HG02759 (cell line): Measurements from ENCODE around the gene ESF1.

Source experiments
- ATAC-seq: cut with Tn5 transposase; IDR thresholded peaks from one replicate; pipeline ENCODE4 v1.9.1; 2021; ENCODE audit warnings: mild to moderate bottlenecking, moderate library complexity; ENCODE audit not compliant: unreplicated experiment

The ESF1 gene

GRCh38 chr20:13684566-13685222 is 100.0 kb downstream of the ESF1 start:
- ATAC-seq = peak; percentile 78

DNA sequence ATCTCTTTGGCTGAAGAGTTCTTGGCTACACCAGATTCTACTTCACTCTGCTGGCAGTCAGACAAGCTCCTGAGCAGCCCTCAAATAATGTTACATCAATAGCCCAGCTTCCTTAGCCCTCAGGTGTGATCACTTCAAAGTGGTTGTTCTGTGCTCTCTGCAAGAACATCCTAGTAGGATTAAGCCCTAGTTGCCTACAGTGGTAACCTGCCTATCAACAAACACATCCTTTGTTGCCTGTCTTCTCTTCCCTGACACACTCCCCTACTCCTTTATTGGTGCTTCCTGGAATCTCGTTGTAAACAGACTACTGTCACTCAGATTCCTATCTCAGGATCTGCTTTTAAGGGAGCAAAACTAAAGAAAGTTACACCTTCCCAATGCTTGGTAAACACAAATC is 100.9 kb downstream of the ESF1 start:
- ATAC-seq = no peak

DNA sequence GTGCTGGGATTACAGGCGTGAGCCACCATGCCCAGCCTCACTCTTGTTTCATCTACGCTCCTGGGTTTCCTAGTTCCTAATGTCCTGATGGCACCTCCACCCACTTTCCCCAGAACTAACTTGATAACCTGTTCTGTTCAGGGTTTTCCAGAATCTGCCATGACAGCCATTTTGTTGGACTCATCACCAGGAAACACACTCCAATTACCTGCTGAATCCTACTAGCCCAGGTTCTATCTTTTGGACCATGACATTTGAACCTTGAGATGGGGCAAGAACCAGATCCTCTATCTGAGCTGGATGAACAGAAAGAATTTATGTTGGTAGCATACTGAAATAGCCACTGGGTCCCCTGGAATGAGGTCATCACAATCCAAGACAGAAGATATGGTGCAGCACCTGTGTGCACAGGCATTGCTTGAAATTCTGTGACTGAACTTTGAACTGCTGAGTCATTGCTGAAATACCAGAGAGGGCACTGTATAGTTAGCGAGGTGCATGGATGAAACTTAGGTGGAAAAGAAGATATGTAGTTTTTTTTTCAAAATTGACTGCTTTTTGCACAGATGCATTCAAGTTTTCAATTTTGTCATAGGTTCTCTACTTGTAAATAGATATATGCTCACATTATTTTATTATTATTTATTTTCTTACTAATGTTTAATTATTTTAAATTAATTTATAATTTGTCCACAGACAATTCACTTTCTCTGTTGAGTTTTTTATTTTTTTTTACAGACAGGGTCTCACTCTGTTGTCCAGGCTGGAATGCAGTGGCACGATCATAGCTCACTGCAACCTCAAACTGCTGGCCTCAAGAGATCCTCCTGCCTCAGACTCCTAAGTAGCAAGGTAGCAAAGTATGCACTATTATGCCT is 103.2 kb downstream of the ESF1 start:
- ATAC-seq = peak; percentile 84

GRCh38 chr20:13678944-13679343 is 105.8 kb downstream of the ESF1 start:
- no peak for ATAC-seq

GRCh38 chr20:13677241-13677640 is 107.5 kb downstream of the ESF1 start:
- ATAC-seq = no peak

GRCh38 chr20:13676682-13677081 is 108.0 kb downstream of the ESF1 start:
- no peak for ATAC-seq

DNA sequence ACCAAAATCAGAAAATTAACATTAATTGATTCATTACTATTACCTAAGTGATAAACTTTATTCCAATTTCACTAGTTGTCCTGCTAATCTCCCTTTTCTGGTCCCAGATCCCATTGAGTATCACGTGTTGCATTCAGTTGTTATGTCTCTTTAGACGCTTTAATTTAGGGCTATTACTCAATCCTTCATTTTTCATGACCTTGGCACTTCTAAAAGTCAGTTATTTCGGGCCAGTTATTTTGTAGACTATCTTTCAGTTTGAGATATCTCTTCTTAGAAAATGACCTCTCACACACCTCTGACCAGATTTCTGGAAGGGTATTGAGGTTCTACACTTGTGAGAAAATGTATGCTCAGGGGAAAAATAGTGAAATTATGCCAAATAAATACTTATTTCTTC is 112.0 kb downstream of the ESF1 start:
- ATAC-seq = no peak

DNA sequence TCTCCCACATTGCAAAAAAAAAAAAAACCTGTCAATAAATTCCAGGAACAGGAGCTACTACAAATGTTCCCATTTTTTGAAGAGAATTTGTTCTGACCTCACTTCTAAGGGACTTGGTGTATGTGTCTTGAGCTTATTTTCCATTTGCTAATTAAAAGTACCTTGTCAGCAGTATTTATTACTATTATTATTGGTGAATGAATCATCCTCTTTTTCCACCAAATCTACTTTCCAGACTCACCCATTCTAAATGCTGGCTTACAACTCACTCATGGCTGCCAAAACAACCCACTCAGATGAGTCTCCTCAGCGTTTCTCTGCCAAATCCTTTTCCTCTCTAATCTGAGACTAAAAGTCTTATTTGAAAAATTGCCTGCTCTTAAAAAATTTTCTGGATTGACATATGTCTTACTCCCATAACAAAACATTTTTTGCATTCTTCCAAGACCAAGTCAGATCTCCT is 112.8 kb downstream of the ESF1 start:
- no peak for ATAC-seq

- no peak for ATAC-seq
Measured at GRCh38 chr20:13671512-13671911, 113.2 kb downstream of the ESF1 start.

DNA sequence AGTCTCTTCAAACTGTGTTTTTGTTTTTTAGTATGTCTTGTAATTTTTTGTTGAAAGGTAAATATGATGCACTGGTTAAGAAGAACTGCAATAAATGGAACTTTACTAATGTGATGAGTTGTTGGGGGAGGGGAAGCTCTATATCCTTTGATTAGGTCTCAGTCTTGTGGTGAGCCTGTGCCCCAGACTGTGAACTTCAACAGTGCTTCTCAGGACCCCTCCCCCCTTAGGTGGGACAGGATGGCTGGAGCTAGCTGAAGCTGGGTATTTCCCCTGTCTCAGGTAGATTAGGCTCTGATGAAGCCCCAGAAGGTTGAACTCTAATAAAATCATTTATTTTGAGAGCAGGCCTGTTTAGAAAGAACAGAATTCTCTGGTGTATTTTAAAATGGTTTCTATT is 114.6 kb downstream of the ESF1 start:
- ATAC-seq = no peak

DNA sequence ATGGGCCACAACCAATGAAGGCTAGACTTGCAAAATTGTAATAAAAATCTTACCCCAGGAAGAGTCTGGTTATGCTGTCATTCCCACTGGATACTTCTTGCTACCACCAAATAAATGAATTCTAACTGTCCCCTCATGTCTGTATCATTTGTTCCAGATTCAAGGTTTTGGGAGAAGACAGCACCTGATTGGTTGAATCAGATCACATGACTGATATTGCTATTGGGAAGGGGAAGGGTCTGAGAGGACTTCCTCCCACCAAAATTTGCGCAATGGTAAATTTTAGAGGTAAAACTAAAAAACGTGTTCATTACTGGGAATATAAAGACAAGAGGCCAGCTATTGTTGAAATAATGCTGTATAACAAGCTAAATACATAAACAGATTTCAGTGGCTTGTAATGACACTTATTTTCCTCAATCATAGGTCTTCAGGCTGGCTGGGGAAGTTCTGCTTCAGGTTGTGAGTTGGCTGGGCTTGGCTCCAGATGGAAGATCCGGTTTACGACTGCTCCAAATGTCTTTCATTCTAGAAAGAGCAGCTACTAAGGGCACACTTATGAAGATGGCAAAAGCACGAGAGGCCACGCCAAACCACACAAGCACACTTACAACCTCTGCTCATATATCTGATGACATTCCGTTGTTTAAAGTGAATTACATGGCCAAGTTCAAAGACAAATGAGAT is 118.9 kb downstream of the ESF1 start:
- no peak for ATAC-seq
